A204.1 (cell line): ENCODE measurements around the gene CES2.
"Not testable (repeated sequence)": the region's sequence is repeated elsewhere in the genome, so short reads cannot be mapped to it uniquely, and the experiment has no call there.

ENCODE experiments used
- FAIRE-seq: peaks from 2 replicates; lab custom pipeline; 2012; peaks lifted over from hg19 to GRCh38; lab: Jason Lieb, UNC

CES2 gene

GRCh38 chr16:66979011-66979717, 43.8 kb downstream of the CES2 start:
- no peak for FAIRE-seq

DNA sequence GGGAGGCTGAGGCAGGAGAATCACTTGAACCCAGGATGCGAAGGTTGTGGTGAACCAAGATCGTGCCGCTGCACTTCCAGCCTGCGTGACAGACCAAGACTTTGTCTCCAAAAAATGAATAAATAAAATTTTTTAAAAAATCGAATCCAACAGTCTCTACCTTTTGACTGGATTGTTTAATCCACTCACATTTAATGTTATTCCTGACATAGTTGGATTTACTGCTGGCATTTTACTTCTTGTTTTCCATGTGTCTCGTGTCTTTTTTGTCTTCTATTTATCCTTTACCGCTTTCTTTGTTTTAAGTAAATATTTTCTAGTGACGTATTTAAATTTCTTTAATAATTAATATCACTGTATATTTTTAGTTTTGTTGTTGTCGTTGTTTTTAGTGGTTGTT, 47.7 kb downstream of the CES2 start:
- FAIRE-seq = no peak

DNA sequence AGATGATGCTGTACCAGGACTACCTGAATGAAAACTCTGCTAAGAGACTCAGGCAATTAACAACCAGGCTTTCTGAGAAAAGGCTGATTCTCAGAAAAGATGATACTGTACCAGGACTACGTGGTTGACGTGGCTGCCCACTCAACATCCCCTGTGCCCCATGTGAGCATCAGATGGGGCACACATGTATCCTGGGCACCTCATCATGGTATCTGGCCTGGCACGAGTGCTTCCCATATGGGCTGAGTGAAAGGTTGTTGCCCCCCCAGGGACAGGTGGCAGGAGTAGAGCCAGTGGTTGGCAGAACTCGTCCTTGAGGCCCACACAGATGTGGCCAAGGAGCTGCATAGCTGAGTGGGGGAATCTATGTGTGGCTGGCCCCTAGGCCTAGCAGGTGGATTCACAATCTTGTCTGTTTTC, 49.6 kb downstream of the CES2 start:
- FAIRE-seq = no peak

- FAIRE-seq = no peak
These were observed 51.2 kb downstream of the CES2 start for GRCh38 chr16:66986559-66986958.

DNA sequence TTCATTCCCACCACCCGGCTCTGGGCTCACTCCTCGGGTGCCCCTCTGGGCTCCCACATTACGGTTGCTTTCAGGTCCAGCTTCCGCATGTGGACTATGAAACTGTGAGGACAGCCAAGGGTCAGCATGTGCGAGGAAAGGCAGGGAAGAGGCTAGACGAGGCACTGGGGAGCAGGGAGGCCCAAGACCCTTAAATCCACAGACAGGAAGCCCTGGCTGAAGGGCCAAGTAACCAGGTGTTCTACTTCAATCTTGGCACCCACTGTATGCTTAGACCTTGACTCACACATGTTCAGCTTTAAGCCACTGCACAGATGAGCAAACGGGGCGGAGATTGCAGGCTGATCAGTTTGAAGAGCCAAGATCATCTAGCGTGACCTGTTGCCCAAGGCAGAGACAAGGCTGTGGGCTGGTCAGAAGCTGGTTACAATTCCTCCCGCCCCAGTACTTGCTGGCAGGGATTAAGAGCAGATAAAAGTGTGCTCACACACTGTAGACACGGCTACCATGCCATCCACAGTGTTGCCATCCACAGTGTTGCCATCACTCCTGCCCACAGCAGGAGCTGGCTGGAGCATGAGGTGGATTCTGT, 53.0 kb downstream of the CES2 start, which contains the start of gene CES4A:
Gene CES4A (plus strand): TSS at position 393 of the 592 bp plus-strand sequence. CDS start 184 bp downstream, at position 577.
- FAIRE-seq = no peak

DNA sequence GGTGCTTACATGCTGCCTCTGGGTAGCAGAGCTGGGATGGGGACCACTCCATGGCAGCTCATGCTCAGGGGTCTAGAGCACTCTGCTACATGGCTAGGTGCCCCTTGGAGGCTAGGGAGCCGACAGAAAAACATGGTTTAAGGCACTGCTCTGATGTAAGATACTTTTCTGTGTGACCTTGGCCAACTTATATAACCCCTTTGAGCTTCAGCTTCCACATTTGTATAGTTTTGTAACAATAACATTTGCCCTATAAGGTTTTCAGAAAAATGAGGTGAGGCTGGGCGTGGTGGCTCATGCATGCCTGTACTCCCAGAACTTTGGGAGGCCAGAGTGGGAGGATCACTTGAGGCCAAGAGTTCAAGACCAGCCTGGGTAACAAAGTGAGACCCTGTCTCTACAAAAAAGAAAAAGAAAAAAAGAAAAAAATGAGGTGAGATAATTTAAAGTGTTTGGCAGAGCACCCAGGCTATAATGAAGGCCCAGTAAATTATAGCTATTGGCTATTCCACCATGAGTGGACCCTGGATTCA, 56.3 kb downstream of the CES2 start:
- no peak for FAIRE-seq

GRCh38 chr16:66993558-66993957, 58.2 kb downstream of the CES2 start:
- FAIRE-seq = not testable (repeated sequence)
